ENCODE results near the gene PRPF6. TPM values are rescaled to one million over a fixed set of nuclear protein-coding genes. Genes with fewer than 3 reads are reported as not detected.

Gene PRPF6
- total and polyA plus RNA-seq, 2 of the 13 experiments (the other 11 are each of a cell fraction or from before 2014, with no cell fraction given) = 63.7 to 101 TPM

- TF ChIP-seq E2F5 (CRISPR knock-in tag; conservative IDR thresholded peaks at IDR 0.05) (no peak), ZNF10 (CRISPR knock-in tag; IDR thresholded peaks at IDR 0.05; ENCODE audit: borderline replicate concordance, low read depth) (no peak), SUZ12 (IDR thresholded peaks at IDR 0.05; ENCODE audit: low read depth, low read length) (no peak), RARG (CRISPR knock-in tag; IDR thresholded peaks at IDR 0.05; ENCODE audit: low read depth) (no peak), CTCF (CRISPR knock-in tag; IDR thresholded peaks at IDR 0.05) (no peak), ZBTB44 (CRISPR knock-in tag; IDR thresholded peaks at IDR 0.05) (no peak), GFI1 (CRISPR knock-in tag; IDR thresholded peaks at IDR 0.05; ENCODE audit: borderline replicate concordance) (no peak), PCBP1 (IDR thresholded peaks at IDR 0.05; ENCODE audit: borderline replicate concordance, low read depth, low read length) (no peak), ATF7 (IDR thresholded peaks at IDR 0.05) (0 out of 2 replicates have a peak, but pooled peaks have one; percentile 28), ATF7 (CRISPR knock-in tag; IDR thresholded peaks at IDR 0.05) (0 out of 2 replicates have a peak, but pooled peaks have one; percentile 12), ZBTB8A (CRISPR knock-in tag; IDR thresholded peaks at IDR 0.05; ENCODE audit: borderline replicate concordance, low read depth) (no peak), ZNF567 (CRISPR knock-in tag; IDR thresholded peaks at IDR 0.05; ENCODE audit: borderline replicate concordance) (0 out of 2 replicates have a peak, but pooled peaks have one; percentile 66), NCOA5 (CRISPR knock-in tag; IDR thresholded peaks at IDR 0.05) (no peak), LBX2 (CRISPR knock-in tag; IDR thresholded peaks at IDR 0.05; ENCODE audit: borderline replicate concordance) (no peak), RXRA (CRISPR knock-in tag; IDR thresholded peaks at IDR 0.05) (peak; percentile 89), NFE2L1 (CRISPR knock-in tag; IDR thresholded peaks at IDR 0.05; ENCODE audit: borderline replicate concordance) (no peak), ZNF790 (CRISPR knock-in tag; IDR thresholded peaks at IDR 0.05; ENCODE audit: borderline replicate concordance) (0 out of 2 replicates have a peak, but pooled peaks have one; percentile 37), SKIL (CRISPR knock-in tag; IDR thresholded peaks at IDR 0.05; ENCODE audit: borderline replicate concordance) (no peak), ZNF431 (CRISPR knock-in tag; IDR thresholded peaks at IDR 0.05; ENCODE audit: borderline replicate concordance, low read depth) (no peak)
Measured at GRCh38 chr20:64065974-64066343, 85.0 kb downstream of the PRPF6 start (continued).

Measured in HepG2 (cell line).